Measurements from ENCODE around the gene PCDHGA7.
A peak's percentile ranks its signal among the peaks of the same experiment; 100 is the strongest.
"Not testable (repeated sequence)": the region's sequence is repeated elsewhere in the genome, so short reads cannot be mapped to it uniquely, and the experiment has no call there.

Gene PCDHGA7

GRCh38 chr5:141398608-141399007, 16.1 kb downstream of the PCDHGA7 start:
- DNase-seq = no peak

GRCh38 chr5:141399555-141400258, 17.2 kb downstream of the PCDHGA7 start:
- DNase-seq = no peak

GRCh38 chr5:141402553-141403243, 20.2 kb downstream of the PCDHGA7 start, which contains the start of gene PCDHGA9:
PCDHGA9 (plus strand) TSS chr5:141402778; CDS start chr5:141402953, 175 bp downstream.
- no peak for DNase-seq

- DNase-seq = no peak
Measured at GRCh38 chr5:141403387-141403786, 20.8 kb downstream of the PCDHGA7 start.

GRCh38 chr5:141407790-141408505, 25.4 kb downstream of the PCDHGA7 start, which contains the start of gene PCDHGB6:
PCDHGB6 (plus strand) TSS chr5:141408021; CDS start chr5:141408203, 182 bp downstream.
- DNase-seq = not testable (repeated sequence)

- DNase-seq = no peak
Measured at GRCh38 chr5:141409598-141410306, 27.2 kb downstream of the PCDHGA7 start.

- DNase-seq = no peak
Measured at GRCh38 chr5:141411575-141411974, 29.0 kb downstream of the PCDHGA7 start.

- peak; percentile 38 for DNase-seq
Measured at GRCh38 chr5:141412854-141413539, 30.5 kb downstream of the PCDHGA7 start, which contains the start of gene PCDHGA10. PCDHGA10 (plus strand) TSS chr5:141412987; CDS start chr5:141413176, 189 bp downstream.

GRCh38 chr5:141413540-141414069, 31.1 kb downstream of the PCDHGA7 start:
- no peak for DNase-seq

- DNase-seq = not testable (repeated sequence)
Measured at GRCh38 chr5:141414548-141415274, 32.2 kb downstream of the PCDHGA7 start.

- DNase-seq = not testable (repeated sequence)
Measured at GRCh38 chr5:141415275-141415618, 32.7 kb downstream of the PCDHGA7 start.

- peak; percentile 13 for DNase-seq
Measured at GRCh38 chr5:141417494-141418172, 35.1 kb downstream of the PCDHGA7 start, which contains the start of gene PCDHGB7. PCDHGB7 (plus strand) TSS chr5:141417677; CDS start chr5:141417860, 183 bp downstream.

GRCh38 chr5:141419074-141419880, 36.7 kb downstream of the PCDHGA7 start:
- no peak for DNase-seq

- no peak for DNase-seq
Measured at GRCh38 chr5:141420855-141421488, 38.4 kb downstream of the PCDHGA7 start, which contains the start of gene PCDHGA11. PCDHGA11 (plus strand) TSS chr5:141421051; CDS start chr5:141421228, 177 bp downstream.

- DNase-seq = no peak
Measured at GRCh38 chr5:141421489-141421855, 38.9 kb downstream of the PCDHGA7 start.

- DNase-seq = no peak
Measured at GRCh38 chr5:141422742-141423291, 40.3 kb downstream of the PCDHGA7 start.

- no peak for DNase-seq
Measured at GRCh38 chr5:141427783-141428426, 45.4 kb downstream of the PCDHGA7 start.

All from effector CD4-positive, alpha-beta T cell (primary cell).